ENCODE measurements around the gene EFCAB6.

The EFCAB6 gene

GRCh38 chr22:43529461-43529860 is 282.6 kb downstream of the EFCAB6 start:
- H3K4me3 ChIP-seq (ENCODE audit: low read length) = no peak overlapping the region
- no peak for TF ChIP-seq CTCF (IDR thresholded peaks at IDR 0.05; ENCODE audit: low read depth, low read length, poor library complexity, severe bottlenecking)
- no peak for TF ChIP-seq EZH2phosphoT487 (IDR thresholded peaks at IDR 0.05; ENCODE audit: borderline replicate concordance, low read length)
- H3K9me2 ChIP-seq (replicated peaks; ENCODE audit: control insufficient read depth, low read length) = no peaks in the 10 kb centered on the region
- no peaks in the 10 kb centered on the region for H3K27me3 ChIP-seq (ENCODE audit: control insufficient read depth, low read length)
- no peak overlapping the region for H3K4me2 ChIP-seq (ENCODE audit: low read length)
- no peaks in the 10 kb centered on the region for H3K36me3 ChIP-seq (ENCODE audit: control insufficient read depth, low read length)
- H3K4me1 ChIP-seq (ENCODE audit: control insufficient read depth, low read length) = no peaks in the 10 kb centered on the region
- H3F3A ChIP-seq (ENCODE audit: control insufficient read depth, insufficient read depth) = no peaks in the 10 kb centered on the region
- H3K79me2 ChIP-seq (ENCODE audit: control insufficient read depth, low read length) = no peaks in the 10 kb centered on the region
- no peak overlapping the region for H3K27ac ChIP-seq (ENCODE audit: low read depth, low read length)
- H4K20me1 ChIP-seq (ENCODE audit: control insufficient read depth, insufficient read depth, low read depth, low read length) = no peaks in the 10 kb centered on the region
- no peaks in the 10 kb centered on the region for H3K9me3 ChIP-seq (ENCODE audit: control insufficient read depth, insufficient read depth, low read length)

- Histone ChIP-seq H3F3A (ENCODE audit: control insufficient read depth, insufficient read depth) (no peaks in the 10 kb centered on the region), H3K27me3 (ENCODE audit: control insufficient read depth, low read length) (no peaks in the 10 kb centered on the region), H4K20me1 (ENCODE audit: control insufficient read depth, insufficient read depth, low read depth, low read length) (no peaks in the 10 kb centered on the region), H3K9me3 (ENCODE audit: control insufficient read depth, insufficient read depth, low read length) (no peaks in the 10 kb centered on the region), H3K79me2 (ENCODE audit: control insufficient read depth, low read length) (no peaks in the 10 kb centered on the region), H3K4me1 (ENCODE audit: control insufficient read depth, low read length) (no peaks in the 10 kb centered on the region), H3K4me2 (ENCODE audit: low read length) (no peak overlapping the region), H3K36me3 (ENCODE audit: control insufficient read depth, low read length) (no peaks in the 10 kb centered on the region), H3K9me2 (replicated peaks; ENCODE audit: control insufficient read depth, low read length) (no peaks in the 10 kb centered on the region), H3K4me3 (ENCODE audit: low read length) (no peak overlapping the region), H3K27ac (ENCODE audit: low read depth, low read length) (no peak overlapping the region)
- TF ChIP-seq EZH2phosphoT487 (IDR thresholded peaks at IDR 0.05; ENCODE audit: borderline replicate concordance, low read length) (no peak), CTCF (IDR thresholded peaks at IDR 0.05; ENCODE audit: low read depth, low read length, poor library complexity, severe bottlenecking) (no peak)
Measured at GRCh38 chr22:43528601-43529360, 283.3 kb downstream of the EFCAB6 start.

- H3K9me3 ChIP-seq (ENCODE audit: control insufficient read depth, insufficient read depth, low read length) = no peaks in the 10 kb centered on the region
- no peaks in the 10 kb centered on the region for H3K9me2 ChIP-seq (replicated peaks; ENCODE audit: control insufficient read depth, low read length)
- no peaks in the 10 kb centered on the region for H3K4me1 ChIP-seq (ENCODE audit: control insufficient read depth, low read length)
- H3K4me2 ChIP-seq (ENCODE audit: low read length) = no peak overlapping the region
- no peaks in the 10 kb centered on the region for H3F3A ChIP-seq (ENCODE audit: control insufficient read depth, insufficient read depth)
- no peak overlapping the region for H3K27ac ChIP-seq (ENCODE audit: low read depth, low read length)
- TF ChIP-seq EZH2phosphoT487 (IDR thresholded peaks at IDR 0.05; ENCODE audit: borderline replicate concordance, low read length) (no peak), CTCF (IDR thresholded peaks at IDR 0.05; ENCODE audit: low read depth, low read length, poor library complexity, severe bottlenecking) (no peak)
- no peaks in the 10 kb centered on the region for H3K27me3 ChIP-seq (ENCODE audit: control insufficient read depth, low read length)
- H4K20me1 ChIP-seq (ENCODE audit: control insufficient read depth, insufficient read depth, low read depth, low read length) = no peaks in the 10 kb centered on the region
- no peak overlapping the region for H3K4me3 ChIP-seq (ENCODE audit: low read length)
- H3K79me2 ChIP-seq (ENCODE audit: control insufficient read depth, low read length) = no peaks in the 10 kb centered on the region
- no peaks in the 10 kb centered on the region for H3K36me3 ChIP-seq (ENCODE audit: control insufficient read depth, low read length)
Measured at GRCh38 chr22:43526946-43527345, 285.2 kb downstream of the EFCAB6 start.

Data from DOHH2 (cell line).